Muscle of leg (tissue), 16 donors: ENCODE data around the gene PRKAR2B. TPM values are rescaled to one million over a fixed set of nuclear protein-coding genes. Genes with fewer than 3 reads are reported as not detected.

Experiments used
- DNase-seq: peaks from one replicate; pipeline ENCODE4 v3.0.0; 2013
- H3K27ac ChIP-seq: one replicate; pipeline ENCODE4 v1.5.1; 2013; ENCODE audit warnings: mild to moderate bottlenecking, low read length, control low read depth
- H3K27me3 ChIP-seq: one replicate; pipeline ENCODE4 v1.6.1; 2013; ENCODE audit warnings: low read length; ENCODE audit not compliant: control insufficient read depth, insufficient read depth
- H3K36me3 ChIP-seq: one replicate; pipeline ENCODE4 v1.6.1; 2013; ENCODE audit warnings: low read length; ENCODE audit not compliant: control insufficient read depth, insufficient read depth
- H3K4me1 ChIP-seq: one replicate; pipeline ENCODE4 v1.6.1; 2013; ENCODE audit warnings: low read length; ENCODE audit not compliant: control insufficient read depth, insufficient read depth
- H3K4me3 ChIP-seq: one replicate; pipeline ENCODE4 v1.5.1; 2013; ENCODE audit warnings: low read length, control low read depth
- H3K9me3 ChIP-seq: replicated peaks from 2 replicates; pipeline ENCODE4 v1.6.1; 2013; ENCODE audit warnings: low read depth, low read length; ENCODE audit not compliant: control insufficient read depth
- WGBS: methylation state at CpG from one replicate; pipeline ENCODE4 v1.1.5; 2013; ENCODE audit warnings: missing lambda C conversion rate; ENCODE audit not compliant: insufficient coverage; 5-methylcytosine and 5-hydroxymethylcytosine counted together
- long read RNA-seq, 11 donors: transcript quantifications; one replicate each; lab custom pipeline, GENCODE V29; 2026
- polyA plus RNA-seq, 8 donors: library from polyadenylated mRNA; unstranded; fragments of 120-200 nt; gene quantifications; one replicate each; pipeline versions ENCODE4 v1.2.1 to v1.2.3, GENCODE V29; 2013; ENCODE audit warnings: inconsistent platforms in 1 of 8, low replicate concordance in 1 of 8; ENCODE audit not compliant: insufficient read length in 8 of 8, insufficient read depth in 1 of 8
- total RNA-seq: library from RNA; stranded (reverse); fragments of 120-200 nt; gene quantifications from one replicate; pipeline ENCODE4 v1.2.4, GENCODE V29; 2013

PRKAR2B gene
- total RNA-seq (3.7 TPM), polyA plus RNA-seq (1 to 10 TPM; 4.0 to 7.3 (median 4.8) TPM)
- long read RNA-seq, donor 1, result 0 reads
- long read RNA-seq, donor 2, result 0 reads
- long read RNA-seq, donor 3, result 0 reads
- long read RNA-seq, donor 4, partial matches to known transcripts, result 0 of 1 reads
- long read RNA-seq, donor 4, other reads (novel, unspliced or antisense), result 0 of 1 reads
- long read RNA-seq, donor 5, partial matches to known transcripts, result 0 of 3 reads
- long read RNA-seq, donor 5, other reads (novel, unspliced or antisense), result 0 of 3 reads
- long read RNA-seq, donor 6, partial matches to known transcripts, result 0 of 1 reads
- long read RNA-seq, donor 6, other reads (novel, unspliced or antisense), result 0 of 1 reads
- long read RNA-seq, donor 7, partial matches to known transcripts, result 0 of 2 reads
- long read RNA-seq, donor 7, other reads (novel, unspliced or antisense), result 0 of 2 reads
- long read RNA-seq, donor 8, partial matches to known transcripts, result 0 of 1 reads
- long read RNA-seq, donor 8, other reads (novel, unspliced or antisense), result 0 of 1 reads
- long read RNA-seq, donor 9, result 0 reads
- long read RNA-seq, donor 10, partial matches to known transcripts, result 0 of 2 reads
- long read RNA-seq, donor 10, other reads (novel, unspliced or antisense), result 0 of 2 reads
- long read RNA-seq, donor 11, partial matches to known transcripts, result 0 of 2 reads
- long read RNA-seq, donor 11, other reads (novel, unspliced or antisense), result 0 of 2 reads

- peak within 1 kb of the TSS; percentile 69 for H3K4me3 ChIP-seq
- H3K36me3 ChIP-seq, result no peaks in the 10 kb centered on the region
- under 1% methylated on average over 107 of the region's 110 CpGs for WGBS
- no peaks in the 10 kb centered on the region for H3K9me3 ChIP-seq
- H3K27ac ChIP-seq, result peak within 1 kb of the TSS; percentile 11
- H3K4me1 ChIP-seq, result peaks cover 6% of the 10 kb centered on the region
- peak; percentile 88 for DNase-seq
- peaks cover 5% of the 10 kb centered on the region for H3K27me3 ChIP-seq
Measured at GRCh38 chr7:107044347-107045194, at the start of gene PRKAR2B. TSS of gene PRKAR2B (plus strand) at chr7:107044705. CDS start at chr7:107044908, 203 bp downstream.

GRCh38 chr7:106994833-106995232, 49.7 kb upstream of the PRKAR2B start:
- Histone ChIP-seq H3K4me1 (no peaks in the 10 kb centered on the region), H3K4me3 (no peak overlapping the region), H3K27me3 (no peaks in the 10 kb centered on the region), H3K36me3 (no peaks in the 10 kb centered on the region), H3K27ac (no peak overlapping the region), H3K9me3 (no peaks in the 10 kb centered on the region)
- DNase-seq, result no peak
- 81% methylated on average over 6 of the region's 7 CpGs for WGBS

GRCh38 chr7:106997487-106998271, 46.8 kb upstream of the PRKAR2B start:
- H3K27me3 ChIP-seq, result no peaks in the 10 kb centered on the region
- H3K9me3 ChIP-seq, result no peaks in the 10 kb centered on the region
- H3K4me3 ChIP-seq, result no peak overlapping the region
- no peaks in the 10 kb centered on the region for H3K36me3 ChIP-seq
- 94% methylated on average over 3 of the region's 5 CpGs for WGBS
- no peak for DNase-seq
- H3K27ac ChIP-seq, result no peak overlapping the region
- H3K4me1 ChIP-seq, result no peaks in the 10 kb centered on the region

- Histone ChIP-seq H3K4me3 (no peak overlapping the region), H3K36me3 (no peaks in the 10 kb centered on the region), H3K9me3 (no peaks in the 10 kb centered on the region), H3K4me1 (no peaks in the 10 kb centered on the region), H3K27ac (no peak overlapping the region), H3K27me3 (no peaks in the 10 kb centered on the region)
- WGBS, result no CpG with 5 or more reads among the region's 2 CpGs
- DNase-seq, result no peak
Measured at GRCh38 chr7:106999023-106999422, 45.5 kb upstream of the PRKAR2B start.

GRCh38 chr7:107001490-107001889, 43.0 kb upstream of the PRKAR2B start:
- no peak overlapping the region for H3K4me3 ChIP-seq
- no peak for DNase-seq
- no peaks in the 10 kb centered on the region for H3K27me3 ChIP-seq
- H3K27ac ChIP-seq, result no peak overlapping the region
- H3K9me3 ChIP-seq, result no peaks in the 10 kb centered on the region
- no peaks in the 10 kb centered on the region for H3K4me1 ChIP-seq
- no CpG with 5 or more reads among the region's 2 CpGs for WGBS
- no peaks in the 10 kb centered on the region for H3K36me3 ChIP-seq

GRCh38 chr7:107002126-107002525, 42.4 kb upstream of the PRKAR2B start:
- H3K27me3 ChIP-seq, result no peaks in the 10 kb centered on the region
- H3K4me1 ChIP-seq, result no peaks in the 10 kb centered on the region
- DNase-seq, result no peak
- H3K36me3 ChIP-seq, result no peaks in the 10 kb centered on the region
- H3K9me3 ChIP-seq, result no peaks in the 10 kb centered on the region
- no peak overlapping the region for H3K27ac ChIP-seq
- WGBS, result 77% methylated on average over 2 of the region's 4 CpGs
- no peak overlapping the region for H3K4me3 ChIP-seq

- H3K9me3 ChIP-seq, result no peaks in the 10 kb centered on the region
- DNase-seq, result no peak
- H3K27me3 ChIP-seq, result no peaks in the 10 kb centered on the region
- H3K4me3 ChIP-seq, result no peak overlapping the region
- 100% methylated on average over 1 of the region's 3 CpGs for WGBS
- no peaks in the 10 kb centered on the region for H3K36me3 ChIP-seq
- no peak overlapping the region for H3K27ac ChIP-seq
- no peaks in the 10 kb centered on the region for H3K4me1 ChIP-seq
Measured at GRCh38 chr7:107002529-107002998, 41.9 kb upstream of the PRKAR2B start.

- no peak overlapping the region for H3K27ac ChIP-seq
- H3K4me1 ChIP-seq, result no peaks in the 10 kb centered on the region
- H3K9me3 ChIP-seq, result no peaks in the 10 kb centered on the region
- no peaks in the 10 kb centered on the region for H3K36me3 ChIP-seq
- H3K4me3 ChIP-seq, result no peak overlapping the region
- no peaks in the 10 kb centered on the region for H3K27me3 ChIP-seq
- 83% methylated on average over 1 of the region's 6 CpGs for WGBS
- DNase-seq, result no peak
Measured at GRCh38 chr7:107007007-107007891, 37.3 kb upstream of the PRKAR2B start.

- H3K4me3 ChIP-seq, result no peak overlapping the region
- no peaks in the 10 kb centered on the region for H3K27me3 ChIP-seq
- H3K36me3 ChIP-seq, result no peaks in the 10 kb centered on the region
- 46% methylated on average over 2 of the region's 2 CpGs for WGBS
- no peaks in the 10 kb centered on the region for H3K4me1 ChIP-seq
- H3K27ac ChIP-seq, result no peak overlapping the region
- no peak for DNase-seq
- no peaks in the 10 kb centered on the region for H3K9me3 ChIP-seq
Measured at GRCh38 chr7:107007892-107008287, 36.6 kb upstream of the PRKAR2B start.
